ENCODE data around the gene RNF166.

DNA sequence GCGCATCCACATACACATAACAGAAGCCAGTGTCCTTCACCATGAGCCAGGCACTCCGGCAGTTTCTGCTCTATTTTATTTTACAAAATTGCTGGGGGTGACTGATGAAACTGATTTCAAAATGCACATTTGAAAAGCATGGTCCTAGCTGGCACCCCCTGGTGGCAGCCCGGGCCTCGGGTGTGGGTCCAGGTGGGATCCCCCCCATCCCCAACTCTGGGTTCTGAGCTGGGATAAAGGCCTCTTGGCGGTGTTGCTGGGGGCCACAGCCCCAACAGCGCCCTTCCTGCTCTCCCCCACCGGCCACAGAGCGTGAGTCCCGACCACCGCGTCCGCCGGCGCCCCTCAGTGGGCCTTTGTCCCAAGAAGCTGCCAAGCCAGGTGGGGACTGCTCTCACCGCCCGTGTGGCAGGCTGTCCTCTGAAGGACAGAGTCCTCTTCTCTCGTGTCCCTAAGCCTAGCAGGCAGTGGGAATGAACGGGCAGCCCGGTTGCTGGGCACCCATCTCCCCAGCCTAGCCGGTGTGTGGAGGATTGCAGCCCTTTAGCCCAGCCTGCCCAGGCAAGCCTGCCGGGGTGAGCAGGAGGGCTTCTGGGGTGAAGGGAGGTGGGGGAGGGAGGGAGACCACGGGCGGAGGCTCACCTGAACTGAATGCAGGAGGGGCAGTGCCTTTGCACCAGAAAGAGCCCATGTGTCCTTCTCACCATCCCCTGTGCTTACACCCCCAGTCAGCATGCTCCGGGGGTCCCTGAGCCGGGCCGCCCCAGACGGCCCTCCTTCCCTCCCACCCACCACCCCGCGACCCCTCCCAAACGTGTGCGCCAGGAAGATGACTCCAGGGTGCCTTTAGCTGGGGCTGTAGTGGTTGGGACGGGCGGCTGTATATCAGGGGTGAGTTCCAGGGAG, 20.8 kb downstream of the RNF166 start:
- TF ChIP-seq POLR2AphosphoS5 (IDR thresholded peaks at IDR 0.05; ENCODE audit: low read depth, low read length) (no peak), TAF1 (IDR thresholded peaks at IDR 0.05; ENCODE audit: borderline replicate concordance, insufficient read depth, low read length) (no peak), FOXP2 (optimal IDR thresholded peaks at IDR 0.05; ENCODE audit: borderline replicate concordance, extremely low read depth, extremely low read length, insufficient read depth) (no peak)
- TF ChIP-seq, protein P1, sequence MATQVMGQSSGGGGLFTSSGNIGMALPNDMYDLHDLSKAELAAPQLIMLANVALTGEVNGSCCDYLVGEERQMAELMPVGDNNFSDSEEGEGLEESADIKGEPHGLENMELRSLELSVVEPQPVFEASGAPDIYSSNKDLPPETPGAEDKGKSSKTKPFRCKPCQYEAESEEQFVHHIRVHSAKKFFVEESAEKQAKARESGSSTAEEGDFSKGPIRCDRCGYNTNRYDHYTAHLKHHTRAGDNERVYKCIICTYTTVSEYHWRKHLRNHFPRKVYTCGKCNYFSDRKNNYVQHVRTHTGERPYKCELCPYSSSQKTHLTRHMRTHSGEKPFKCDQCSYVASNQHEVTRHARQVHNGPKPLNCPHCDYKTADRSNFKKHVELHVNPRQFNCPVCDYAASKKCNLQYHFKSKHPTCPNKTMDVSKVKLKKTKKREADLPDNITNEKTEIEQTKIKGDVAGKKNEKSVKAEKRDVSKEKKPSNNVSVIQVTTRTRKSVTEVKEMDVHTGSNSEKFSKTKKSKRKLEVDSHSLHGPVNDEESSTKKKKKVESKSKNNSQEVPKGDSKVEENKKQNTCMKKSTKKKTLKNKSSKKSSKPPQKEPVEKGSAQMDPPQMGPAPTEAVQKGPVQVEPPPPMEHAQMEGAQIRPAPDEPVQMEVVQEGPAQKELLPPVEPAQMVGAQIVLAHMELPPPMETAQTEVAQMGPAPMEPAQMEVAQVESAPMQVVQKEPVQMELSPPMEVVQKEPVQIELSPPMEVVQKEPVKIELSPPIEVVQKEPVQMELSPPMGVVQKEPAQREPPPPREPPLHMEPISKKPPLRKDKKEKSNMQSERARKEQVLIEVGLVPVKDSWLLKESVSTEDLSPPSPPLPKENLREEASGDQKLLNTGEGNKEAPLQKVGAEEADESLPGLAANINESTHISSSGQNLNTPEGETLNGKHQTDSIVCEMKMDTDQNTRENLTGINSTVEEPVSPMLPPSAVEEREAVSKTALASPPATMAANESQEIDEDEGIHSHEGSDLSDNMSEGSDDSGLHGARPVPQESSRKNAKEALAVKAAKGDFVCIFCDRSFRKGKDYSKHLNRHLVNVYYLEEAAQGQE (IDR thresholded peaks at IDR 0.05; ENCODE audit: insufficient read depth in 1 of 2, low read depth in 2 of 2, low read length in 2 of 2): no peak

Measured in PFSK-1 (cell line).